ENCODE measurements around the gene TM7SF2.

TM7SF2 gene

GRCh38 chr11:65133724-65134123 lies 22.1 kb downstream of the TM7SF2 start:
- Histone ChIP-seq H3K27me3 (ENCODE audit: low read length) (no peaks in the 10 kb centered on the region), H3K36me3 (ENCODE audit: low read length) (peaks cover 22% of the 10 kb centered on the region; the same call in 1 of the 2 replicates), H3K9me3 (ENCODE audit: insufficient read depth, low read length) (no peaks in the 10 kb centered on the region), H2AFZ (ENCODE audit: low read depth, low read length, severe bottlenecking) (no peak overlapping the region), H3K4me2 (ENCODE audit: low read depth, low read length, poor library complexity, severe bottlenecking) (peak overlapping the region; percentile 99), H3K9me2 (replicated peaks; ENCODE audit: insufficient read depth, low read length) (no peaks in the 10 kb centered on the region), H3K79me2 (ENCODE audit: insufficient read depth, low read length) (peaks cover 25% of the 10 kb centered on the region), H4K20me1 (ENCODE audit: low read depth, low read length) (no peaks in the 10 kb centered on the region), H3K4me3 (ENCODE audit: insufficient read depth, low read length, poor library complexity, severe bottlenecking) (peak overlapping the region; percentile 96), H3F3A (ENCODE audit: insufficient read depth) (peaks cover 43% of the 10 kb centered on the region), H3K27ac (ENCODE audit: low read depth, low read length) (peak overlapping the region; percentile 100), H3K9ac (ENCODE audit: low read length) (peak overlapping the region; percentile 97)
- TF ChIP-seq CTCF (IDR thresholded peaks at IDR 0.05; ENCODE audit: insufficient read depth, low read length, poor library complexity, severe bottlenecking) (no peak), EZH2phosphoT487 (conservative IDR thresholded peaks at IDR 0.05; ENCODE audit: low read length) (no peak)

GRCh38 chr11:65134240-65134951 lies 22.7 kb downstream of the TM7SF2 start, which contains the start of gene SYVN1:
Gene SYVN1 (minus strand): TSS chr11:65134519. CDS start chr11:65133601, 918 bp downstream.
- peaks cover 36% of the 10 kb centered on the region for H3F3A ChIP-seq (ENCODE audit: insufficient read depth)
- peak within 1 kb of the TSS; percentile 100 for H3K27ac ChIP-seq (ENCODE audit: low read depth, low read length)
- H3K4me2 ChIP-seq (ENCODE audit: low read depth, low read length, poor library complexity, severe bottlenecking), result peak within 1 kb of the TSS; percentile 99
- peak within 1 kb of the TSS; percentile 96 for H3K4me3 ChIP-seq (ENCODE audit: insufficient read depth, low read length, poor library complexity, severe bottlenecking)
- peak within 1 kb of the TSS; percentile 97 for H3K9ac ChIP-seq (ENCODE audit: low read length)
- H3K27me3 ChIP-seq (ENCODE audit: low read length), result no peaks in the 10 kb centered on the region
- H2AFZ ChIP-seq (ENCODE audit: low read depth, low read length, severe bottlenecking), result peak within 1 kb of the TSS; percentile 93
- no peaks in the 10 kb centered on the region for H4K20me1 ChIP-seq (ENCODE audit: low read depth, low read length)
- TF ChIP-seq CTCF (IDR thresholded peaks at IDR 0.05; ENCODE audit: insufficient read depth, low read length, poor library complexity, severe bottlenecking) (no peak), EZH2phosphoT487 (conservative IDR thresholded peaks at IDR 0.05; ENCODE audit: low read length) (no peak)
- peaks cover 17% of the 10 kb centered on the region; the same call in 1 of the 2 replicates for H3K36me3 ChIP-seq (ENCODE audit: low read length)
- H3K9me3 ChIP-seq (ENCODE audit: insufficient read depth, low read length), result no peaks in the 10 kb centered on the region
- H3K79me2 ChIP-seq (ENCODE audit: insufficient read depth, low read length), result peaks cover 25% of the 10 kb centered on the region
- no peaks in the 10 kb centered on the region for H3K9me2 ChIP-seq (replicated peaks; ENCODE audit: insufficient read depth, low read length)

GRCh38 chr11:65134952-65135632 lies 23.4 kb downstream of the TM7SF2 start:
- H3K9ac ChIP-seq (ENCODE audit: low read length), result peak overlapping the region; percentile 97
- H3K79me2 ChIP-seq (ENCODE audit: insufficient read depth, low read length), result peaks cover 25% of the 10 kb centered on the region
- peak overlapping the region; percentile 96 for H3K4me3 ChIP-seq (ENCODE audit: insufficient read depth, low read length, poor library complexity, severe bottlenecking)
- H3K4me2 ChIP-seq (ENCODE audit: low read depth, low read length, poor library complexity, severe bottlenecking), result peak overlapping the region; percentile 99
- no peaks in the 10 kb centered on the region for H3K9me2 ChIP-seq (replicated peaks; ENCODE audit: insufficient read depth, low read length)
- no peaks in the 10 kb centered on the region for H4K20me1 ChIP-seq (ENCODE audit: low read depth, low read length)
- H3K36me3 ChIP-seq (ENCODE audit: low read length), result peaks cover 14% of the 10 kb centered on the region; the same call in 1 of the 2 replicates
- H3K27me3 ChIP-seq (ENCODE audit: low read length), result no peaks in the 10 kb centered on the region
- TF ChIP-seq EZH2phosphoT487 (conservative IDR thresholded peaks at IDR 0.05; ENCODE audit: low read length) (no peak), CTCF (IDR thresholded peaks at IDR 0.05; ENCODE audit: insufficient read depth, low read length, poor library complexity, severe bottlenecking) (no peak)
- peaks cover 31% of the 10 kb centered on the region for H3F3A ChIP-seq (ENCODE audit: insufficient read depth)
- peak overlapping the region; percentile 100 for H3K27ac ChIP-seq (ENCODE audit: low read depth, low read length)
- H2AFZ ChIP-seq (ENCODE audit: low read depth, low read length, severe bottlenecking), result peak overlapping the region; percentile 93
- no peaks in the 10 kb centered on the region for H3K9me3 ChIP-seq (ENCODE audit: insufficient read depth, low read length)

Measured in SU-DHL-6 (cell line).